ENCODE data around the gene OLFML2B. TPM values are rescaled to one million over a fixed set of nuclear protein-coding genes. Genes with fewer than 3 reads are reported as not detected.

Gene OLFML2B
- polyA plus RNA-seq, 1 of the 3 experiments (the other 2 are of a cell fraction) = 7.3 TPM

GRCh38 chr1:161954050-161954449 is 69.6 kb downstream of the OLFML2B start:
- WGBS (ENCODE audit: low lambda C conversion rate) = 89% methylated on average over 2 of the region's 2 CpGs
- H3K4me2 ChIP-seq = no peak overlapping the region
- CTCF ChIA-PET = interaction anchor here (1.4 to 2.0 kb wide), 3 partner anchors 22 to 161 kb away, joined by 3 to 8 read pairs (median 3); no protein-coding TSS in a partner anchor
- no peak for TF ChIP-seq FOXJ3 (CRISPR knock-in tag; IDR thresholded peaks at IDR 0.05)
- no peak for TF ChIP-seq SIN3A (IDR thresholded peaks at IDR 0.05; ENCODE audit: borderline replicate concordance, low read depth, low read length)
- TF ChIP-seq FOSL2 (IDR thresholded peaks at IDR 0.05; ENCODE audit: borderline replicate concordance, low read depth) = no peak
- TF ChIP-seq EZH2phosphoT487 (IDR thresholded peaks at IDR 0.05; ENCODE audit: borderline replicate concordance, low read depth) = no peak
- no peak for TF ChIP-seq SMC3 (IDR thresholded peaks at IDR 0.05; ENCODE audit: low read depth, low read length)
- TF ChIP-seq MAX (IDR thresholded peaks at IDR 0.05; ENCODE audit: low read depth) = no peak
- TF ChIP-seq POLR2AphosphoS5 (IDR thresholded peaks at IDR 0.05; ENCODE audit: low read depth, low read length) = no peak
- TF ChIP-seq RAD21 (IDR thresholded peaks at IDR 0.05; ENCODE audit: low read length) = no peak
- no peak for TF ChIP-seq CTCF (IDR thresholded peaks at IDR 0.05)
- no peak for TF ChIP-seq FOXM1 (IDR thresholded peaks at IDR 0.05; ENCODE audit: low read depth)
- no peak for TF ChIP-seq CHD2 (IDR thresholded peaks at IDR 0.05; ENCODE audit: low read length, partially characterized antibody)
- no peak for TF ChIP-seq RFX5 (IDR thresholded peaks at IDR 0.05; ENCODE audit: low read length)
- no peak for TF ChIP-seq RCOR1 (IDR thresholded peaks at IDR 0.05; ENCODE audit: low read length)
- no peak for TF ChIP-seq JUND (IDR thresholded peaks at IDR 0.05)
- no peak for TF ChIP-seq MXI1 (IDR thresholded peaks at IDR 0.05; ENCODE audit: low read depth, low read length)
- no peak for TF ChIP-seq IRF3 (IDR thresholded peaks at IDR 0.05; ENCODE audit: low read depth, low read length)
- no peak for TF ChIP-seq RXRA (IDR thresholded peaks at IDR 0.05; ENCODE audit: borderline replicate concordance, low read depth)
- no peak for TF ChIP-seq ELF1 (IDR thresholded peaks at IDR 0.05)
- no peak overlapping the region for H3K4me3 ChIP-seq (ENCODE audit: low read depth in 2 of 2, low read length in 1 of 2)
- POLR2A ChIA-PET = interaction anchor here (0.7 kb wide), 1 partner anchor 8 kb away, joined by 3 read pairs; no protein-coding TSS in a partner anchor
- H3K36me3 ChIP-seq (replicated peaks in 1 of 2; ENCODE audit: control insufficient read depth in 1 of 2, insufficient read depth in 2 of 2, low read length in 1 of 2) = peaks cover 0 to 5% of the 10 kb centered on the region in 2 experiments
- no peaks in the 10 kb centered on the region for H3K79me2 ChIP-seq (ENCODE audit: insufficient read depth)
- no peak for DNase-seq
- H3K27me3 ChIP-seq (ENCODE audit: insufficient read depth) = no peaks in the 10 kb centered on the region
- H4K20me1 ChIP-seq (ENCODE audit: insufficient read depth) = no peaks in the 10 kb centered on the region
- peak overlapping the region; percentile 81 to 88; a peak in 3 of 4 replicates for H3K27ac ChIP-seq (ENCODE audit: low read depth in 2 of 2, low read length in 1 of 2)
- no peak overlapping the region for H2AFZ ChIP-seq (ENCODE audit: low read depth)
- H3K4me1 ChIP-seq (ENCODE audit: control insufficient read depth in 1 of 2, insufficient read depth in 2 of 2, low read depth in 1 of 2, low read length in 1 of 2) = peaks cover 43 to 44% of the 10 kb centered on the region in 2 experiments
- no peak overlapping the region for H3K9ac ChIP-seq
- no peaks in the 10 kb centered on the region for H3K9me2 ChIP-seq
- no peaks in the 10 kb centered on the region for H3K9me3 ChIP-seq
- peaks cover 15% of the 10 kb centered on the region for H3F3A ChIP-seq (replicated peaks; ENCODE audit: insufficient read depth)

Measured in SK-N-SH (cell line).